Activated CD4-positive, alpha-beta T cell treated with anti-CD3 and anti-CD28 coated beads for 24 hours (primary cell): ENCODE measurements around the gene HKDC1.
"Not testable (repeated sequence)": the region's sequence is repeated elsewhere in the genome, so short reads cannot be mapped to it uniquely, and the experiment has no call there.

Source experiments
- DNase-seq, 2 donors: peaks; one replicate each; pipeline ENCODE4 v3.0.0-alpha.2; 2020; ENCODE audit warnings: low read depth in 2 of 2

HKDC1 gene

DNA sequence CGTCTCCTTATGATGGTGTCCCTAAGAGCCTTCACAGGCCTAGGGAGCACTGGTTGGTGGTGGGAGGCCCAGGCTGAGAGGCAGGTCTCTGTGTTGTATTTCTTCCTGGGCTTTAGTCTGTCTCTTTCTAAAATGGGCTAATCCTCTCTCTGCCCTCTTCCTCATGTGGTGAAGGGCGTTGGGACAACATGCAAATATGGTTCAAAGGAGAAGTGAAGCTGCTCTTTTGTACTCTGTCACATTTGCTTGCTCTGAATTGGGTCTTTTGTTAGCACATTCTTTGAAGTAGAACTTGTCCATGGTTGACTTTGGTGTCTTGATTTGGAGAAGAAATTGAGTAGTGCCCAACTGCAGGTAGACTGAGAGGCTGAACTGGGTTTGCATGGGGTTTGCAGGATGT, 59.0 kb downstream of the HKDC1 start:
- no peak for DNase-seq

DNA sequence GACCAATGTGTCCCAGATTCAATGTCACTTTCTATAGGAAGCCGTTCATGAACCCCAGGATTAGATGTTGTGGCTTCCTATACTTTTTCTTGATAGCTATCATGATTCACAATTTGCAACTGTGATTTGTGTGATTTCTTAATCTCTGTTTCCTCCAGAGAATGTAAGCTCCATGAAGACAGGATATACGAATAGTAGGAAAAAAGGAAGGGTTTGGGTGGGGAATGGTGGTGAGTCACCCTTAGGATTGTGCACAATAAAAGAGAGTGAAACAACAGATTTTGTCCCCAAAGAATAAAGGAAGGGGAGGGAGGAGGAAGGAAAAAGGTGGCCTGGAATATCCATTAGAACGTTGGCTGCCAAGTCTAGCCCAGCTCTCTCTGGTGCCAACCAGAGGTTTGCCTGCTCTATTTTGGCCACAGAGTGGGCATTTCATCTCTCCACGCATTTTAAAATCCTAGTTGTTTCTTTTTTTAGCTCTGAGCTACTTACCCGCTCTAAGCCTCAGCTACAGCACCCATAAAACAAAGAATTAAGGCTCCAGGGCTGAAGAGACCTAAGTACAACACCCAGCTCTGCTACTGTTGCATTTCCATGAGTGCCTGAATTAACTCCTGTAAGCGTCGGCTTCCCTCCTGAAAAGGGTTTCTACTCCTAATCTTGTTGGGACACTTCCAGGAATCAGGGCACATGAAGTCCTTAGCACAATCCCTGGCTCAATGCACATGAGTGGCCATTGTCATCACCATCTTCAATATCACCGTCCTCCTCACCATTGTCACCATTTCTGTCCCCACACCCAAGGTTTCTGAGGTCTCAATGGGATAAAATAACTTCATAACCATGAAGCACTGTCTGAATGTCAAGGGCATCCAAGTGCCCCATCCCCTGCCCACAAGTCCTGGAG, 61.6 kb downstream of the HKDC1 start:
- no peak for DNase-seq

DNA sequence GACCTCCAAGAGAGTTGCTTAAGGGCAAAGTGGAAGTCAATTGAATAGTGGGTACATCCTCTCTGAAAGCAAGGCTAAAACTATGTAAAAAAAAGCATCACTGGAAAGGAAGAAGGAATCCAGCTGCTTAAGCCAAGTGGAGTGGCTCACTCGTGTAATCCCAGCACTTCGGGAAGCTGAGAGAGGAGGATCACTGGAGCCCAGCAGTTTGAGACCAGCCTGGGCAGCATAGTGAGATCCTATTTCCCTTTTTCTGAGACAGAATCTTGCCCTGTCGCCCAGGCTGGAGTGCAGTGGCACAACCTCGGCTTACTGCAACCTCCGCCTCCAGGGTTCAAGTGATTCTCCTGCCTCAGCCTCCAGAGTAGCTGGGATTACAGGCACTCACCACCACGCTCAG, 64.3 kb downstream of the HKDC1 start:
- not testable (repeated sequence) for DNase-seq

DNA sequence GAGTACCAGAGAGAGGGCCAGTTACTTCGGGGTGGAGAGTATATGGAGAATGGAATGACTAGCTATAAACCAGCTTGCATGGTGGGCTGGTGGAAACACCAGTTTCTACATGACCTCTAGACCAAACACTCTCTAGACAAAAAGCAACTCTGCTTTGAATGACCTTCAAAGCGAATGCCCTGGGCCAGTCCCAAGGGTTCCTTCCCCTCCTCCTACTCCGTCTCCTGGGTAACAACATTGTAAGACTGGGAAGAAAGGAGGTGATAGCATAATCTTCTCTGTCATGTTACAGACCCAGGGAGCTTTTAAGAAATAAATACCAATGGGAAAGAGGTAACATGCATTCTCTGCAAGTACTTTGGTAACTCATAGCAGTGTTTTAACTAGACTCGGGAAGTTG, 65.6 kb downstream of the HKDC1 start:
- no peak for DNase-seq

DNA sequence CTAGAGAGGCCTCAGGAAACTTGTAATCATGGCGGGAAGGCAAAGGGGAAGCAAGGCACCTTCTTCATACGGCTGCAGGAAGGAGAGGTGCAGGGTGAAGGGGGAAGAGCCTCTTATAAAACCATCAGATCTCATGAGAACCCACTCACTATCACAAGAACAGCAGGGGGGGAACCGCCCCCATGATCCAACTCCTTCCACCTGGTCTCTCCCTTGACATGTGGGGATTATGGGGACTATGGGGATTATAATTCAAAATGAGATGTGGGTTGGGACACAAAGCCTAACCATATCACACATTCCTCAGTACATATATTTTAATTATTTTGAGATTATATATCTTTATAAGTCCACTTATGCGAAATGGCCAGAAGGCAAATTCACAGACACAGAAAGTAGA, 67.0 kb downstream of the HKDC1 start:
- DNase-seq, result no peak

DNA sequence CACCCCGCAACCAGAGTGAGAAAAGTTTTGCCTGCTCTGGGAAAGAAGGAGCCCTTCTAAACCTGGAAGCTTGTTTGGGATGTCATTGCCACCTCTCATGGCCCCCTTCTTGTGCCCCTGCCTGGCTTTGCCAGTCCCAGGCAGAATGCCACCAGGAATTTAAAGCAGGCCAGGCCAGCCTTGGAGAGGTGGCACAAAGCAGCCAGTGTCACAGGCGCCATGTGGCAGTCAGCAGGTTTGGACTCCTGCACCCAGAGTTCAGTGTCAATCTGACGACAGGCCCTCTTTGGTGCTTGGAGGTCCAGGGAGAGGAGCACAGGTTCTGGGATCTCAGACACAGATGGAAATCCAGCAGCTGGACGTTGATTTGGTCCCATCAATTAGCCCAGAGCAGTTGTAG, 70.9 kb downstream of the HKDC1 start:
- no peak for DNase-seq

DNA sequence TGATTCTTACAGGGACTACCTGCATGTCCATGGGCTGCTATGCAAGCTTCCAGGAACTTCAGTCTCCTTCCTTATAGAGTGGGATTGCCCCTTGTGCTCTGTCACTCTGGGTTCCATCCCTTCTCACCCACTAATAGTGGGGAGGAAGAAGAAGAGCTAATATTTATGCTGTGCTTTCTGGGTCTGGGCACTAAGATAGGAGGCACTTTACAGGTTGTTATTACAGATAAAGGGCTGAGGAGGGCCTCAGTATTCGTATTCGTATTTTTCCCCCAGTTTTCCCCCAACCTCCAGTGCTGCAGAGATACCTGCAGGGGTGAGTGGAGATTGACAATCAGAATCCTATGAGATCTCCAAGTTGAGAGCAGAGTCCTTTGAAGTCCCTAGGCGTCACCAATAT, 72.3 kb downstream of the HKDC1 start:
- DNase-seq, result no peak

DNA sequence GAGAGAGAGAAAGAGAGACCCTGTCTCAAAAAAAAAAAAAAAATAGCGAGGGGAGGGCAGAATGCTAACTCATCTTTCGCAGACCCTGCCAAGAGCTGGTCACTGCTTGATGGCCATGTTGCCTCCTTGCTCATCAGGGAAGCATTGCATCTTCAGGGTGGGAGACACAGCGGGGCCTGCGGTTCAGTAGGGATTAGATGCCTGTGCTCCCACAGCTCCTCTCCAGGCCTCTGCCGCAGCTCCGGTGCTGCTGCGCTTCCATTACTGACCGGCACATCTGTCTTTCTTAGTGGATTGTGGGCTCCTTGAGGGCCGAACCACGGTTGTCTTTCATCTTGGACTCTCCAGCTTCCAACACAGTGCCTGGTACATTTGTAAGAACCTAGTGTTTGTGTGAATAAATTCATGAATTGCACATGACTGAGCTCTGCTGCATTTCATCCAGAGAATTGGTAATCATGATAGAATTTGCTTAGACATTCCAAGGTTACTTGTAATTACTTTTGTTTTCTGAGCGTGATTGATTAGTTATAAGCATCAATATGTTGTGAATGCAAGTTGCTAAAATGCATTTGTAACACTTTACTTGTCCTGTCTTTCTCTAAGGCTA, 75.0 kb downstream of the HKDC1 start:
- DNase-seq, result no peak

DNA sequence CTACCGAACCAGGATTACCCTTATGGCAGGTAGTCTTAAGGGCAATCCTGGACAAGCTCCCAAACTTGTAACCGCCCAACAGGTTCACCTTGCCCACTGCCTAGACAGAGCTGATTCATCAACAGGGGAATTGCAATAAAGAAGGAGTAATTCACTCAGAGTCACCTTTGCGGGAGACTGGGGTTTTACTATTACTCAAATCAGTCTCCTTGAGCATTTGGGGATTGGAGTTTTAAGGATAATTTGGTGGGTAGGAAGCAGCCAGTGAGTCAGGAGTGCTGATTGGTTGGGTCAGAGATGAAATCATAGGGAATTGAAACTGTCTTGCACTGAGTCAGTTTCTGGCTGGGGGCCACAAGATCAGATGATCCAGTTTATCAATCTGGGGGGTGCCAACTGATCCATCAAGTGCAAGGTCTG, 83.5 kb downstream of the HKDC1 start:
- DNase-seq, result no peak

DNA sequence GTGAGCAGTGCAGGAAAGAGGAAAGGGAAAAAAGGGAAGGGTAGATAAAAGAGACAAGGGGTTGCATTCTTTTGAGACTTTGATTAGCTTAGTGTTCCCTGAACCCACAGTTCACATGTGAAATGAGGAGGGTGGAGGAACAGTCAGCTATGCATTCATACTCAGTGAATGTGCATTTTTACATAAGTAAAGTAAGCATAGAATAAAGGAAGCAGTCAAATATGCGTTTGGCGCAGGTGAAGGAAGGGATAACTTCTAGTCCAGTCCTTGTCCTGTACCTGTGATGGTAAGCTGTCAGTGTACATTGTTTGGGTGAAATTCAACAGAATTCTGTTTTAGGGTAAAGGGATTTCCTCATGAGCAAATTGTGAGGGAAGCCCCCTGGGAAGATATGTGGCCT, 86.3 kb downstream of the HKDC1 start:
- DNase-seq, result no peak

DNA sequence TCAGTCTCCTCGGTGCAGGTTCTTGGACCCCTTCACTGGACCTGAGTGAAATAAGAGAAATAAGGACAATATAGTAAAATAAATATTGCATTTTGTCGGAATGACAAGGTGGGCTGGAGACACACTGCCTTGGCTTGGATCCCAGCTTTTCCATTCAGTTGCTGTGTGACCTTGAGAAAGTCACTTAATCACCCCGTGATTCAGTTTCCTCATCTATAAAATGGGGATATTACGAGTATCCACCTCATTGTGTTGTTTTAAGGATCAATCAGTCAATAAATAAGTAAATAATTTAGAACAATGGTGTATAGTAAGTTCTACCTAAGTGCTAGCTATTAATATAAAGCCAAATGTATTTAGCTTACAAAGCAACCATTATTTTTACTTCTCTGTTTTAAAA, 87.3 kb downstream of the HKDC1 start:
- DNase-seq, result no peak

DNA sequence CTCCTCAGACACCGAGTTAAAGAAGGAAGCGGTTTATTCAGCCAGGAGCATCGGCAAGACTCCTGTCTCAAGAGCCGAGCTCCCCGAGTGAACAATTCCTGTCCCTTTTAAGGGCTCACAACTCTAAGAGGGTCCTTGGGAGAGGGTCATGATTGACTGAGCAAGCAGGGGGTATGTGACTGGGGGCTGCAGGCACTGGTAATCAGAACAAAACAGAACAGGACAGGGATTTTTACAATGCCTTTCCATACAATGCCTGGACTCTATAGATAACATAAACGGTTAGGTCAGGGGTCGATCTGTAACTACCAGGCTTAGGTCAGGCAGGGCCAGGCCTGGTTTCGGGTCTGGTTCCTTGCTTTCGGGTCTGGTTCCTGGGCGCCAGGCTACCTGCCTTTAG, 88.2 kb downstream of the HKDC1 start:
- not testable (repeated sequence) for DNase-seq

DNA sequence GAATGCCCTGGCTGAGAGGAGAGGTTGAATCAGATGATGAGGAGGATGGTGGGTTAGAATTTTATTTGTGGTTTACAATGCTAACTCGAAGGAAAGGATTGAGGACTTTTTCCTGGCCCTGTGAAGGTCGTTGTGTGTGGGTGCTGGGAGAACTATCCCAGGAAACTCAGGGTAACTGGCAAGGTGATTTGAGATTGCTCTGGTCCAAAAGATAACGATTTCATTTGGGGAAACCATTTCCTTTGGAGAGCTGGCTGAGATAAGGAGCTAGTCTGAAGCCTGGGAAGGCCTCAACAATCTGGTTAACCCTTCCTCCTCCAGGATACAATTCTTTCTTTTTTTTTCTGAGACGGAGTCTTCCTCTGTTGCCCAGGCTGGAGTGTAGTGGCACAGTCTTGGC, 91.2 kb downstream of the HKDC1 start:
- DNase-seq, result no peak

DNA sequence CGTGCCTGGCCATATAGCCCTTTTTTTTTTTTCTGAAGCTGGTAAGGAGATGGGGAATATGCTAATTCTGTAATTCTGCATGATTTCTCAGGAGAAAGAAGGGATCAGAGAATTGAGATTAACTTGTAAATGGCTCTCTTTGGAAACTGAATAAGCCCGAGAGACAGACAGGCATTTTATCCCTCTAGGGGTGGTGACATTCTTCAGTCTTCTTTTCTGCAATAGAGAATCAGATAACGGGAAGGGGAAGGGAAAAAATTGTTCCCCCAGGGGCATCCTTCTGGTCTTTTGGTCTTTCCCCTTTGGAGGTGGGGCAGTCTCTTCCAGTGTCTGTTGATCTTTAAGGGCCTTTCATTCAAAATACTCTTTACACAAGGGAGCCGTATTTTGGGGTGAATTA, 92.4 kb downstream of the HKDC1 start:
- no peak for DNase-seq

DNA sequence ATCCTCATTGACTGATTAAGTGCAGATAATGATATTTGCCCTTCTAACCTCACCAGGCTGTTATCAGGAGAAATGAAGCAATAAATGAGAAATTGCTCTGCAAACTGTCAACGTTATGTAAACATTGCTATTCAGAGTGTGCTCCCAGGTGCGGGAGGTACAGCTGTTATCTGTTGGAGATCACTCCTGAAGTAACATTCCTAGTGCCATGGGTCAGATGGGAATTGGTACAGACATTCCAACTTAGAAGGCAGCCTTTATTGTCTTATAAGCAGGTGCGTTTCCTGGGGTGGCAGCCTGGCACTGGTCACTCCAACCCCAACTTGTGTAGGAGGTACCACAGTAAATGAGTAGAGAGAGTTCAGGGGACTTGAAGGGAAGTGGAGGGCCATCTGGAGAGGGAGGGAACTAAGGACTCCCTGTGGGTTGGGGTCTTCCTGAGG, 95.0 kb downstream of the HKDC1 start:
- DNase-seq, result no peak

DNA sequence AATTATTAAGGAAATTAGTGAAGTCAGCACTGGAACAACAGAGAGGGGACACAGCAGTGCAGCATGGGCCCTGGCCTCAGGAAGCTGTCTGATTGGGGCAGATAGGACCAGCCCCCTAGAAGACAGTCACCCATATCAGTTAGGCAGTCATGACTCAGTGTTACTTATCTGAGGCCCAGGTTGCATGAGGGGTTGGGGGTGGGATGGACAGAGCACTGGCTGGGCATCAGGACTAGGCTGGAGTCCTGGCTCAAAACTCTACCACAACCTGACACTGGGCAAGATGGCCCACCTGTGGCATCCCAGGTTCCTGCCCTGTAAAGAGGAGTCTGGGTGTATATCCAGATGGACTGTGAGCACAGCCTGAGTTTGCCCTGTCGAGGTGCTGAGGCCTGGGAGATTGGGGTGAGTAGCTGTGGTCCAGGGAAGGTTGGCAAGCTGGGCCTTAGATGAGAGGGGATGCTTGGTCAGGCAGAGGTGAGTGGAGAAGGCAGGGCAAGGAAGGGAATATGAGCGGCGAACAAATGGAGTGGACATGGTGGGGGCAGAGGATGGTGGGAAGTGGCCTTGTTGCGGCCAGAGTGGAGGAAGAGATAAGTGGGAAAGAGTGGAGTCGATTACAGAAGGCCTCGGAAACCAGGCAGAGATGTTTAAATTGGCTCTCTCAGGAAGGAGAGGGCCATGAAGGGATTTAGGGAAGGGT, 95.6 kb downstream of the HKDC1 start:
- DNase-seq, result no peak

DNA sequence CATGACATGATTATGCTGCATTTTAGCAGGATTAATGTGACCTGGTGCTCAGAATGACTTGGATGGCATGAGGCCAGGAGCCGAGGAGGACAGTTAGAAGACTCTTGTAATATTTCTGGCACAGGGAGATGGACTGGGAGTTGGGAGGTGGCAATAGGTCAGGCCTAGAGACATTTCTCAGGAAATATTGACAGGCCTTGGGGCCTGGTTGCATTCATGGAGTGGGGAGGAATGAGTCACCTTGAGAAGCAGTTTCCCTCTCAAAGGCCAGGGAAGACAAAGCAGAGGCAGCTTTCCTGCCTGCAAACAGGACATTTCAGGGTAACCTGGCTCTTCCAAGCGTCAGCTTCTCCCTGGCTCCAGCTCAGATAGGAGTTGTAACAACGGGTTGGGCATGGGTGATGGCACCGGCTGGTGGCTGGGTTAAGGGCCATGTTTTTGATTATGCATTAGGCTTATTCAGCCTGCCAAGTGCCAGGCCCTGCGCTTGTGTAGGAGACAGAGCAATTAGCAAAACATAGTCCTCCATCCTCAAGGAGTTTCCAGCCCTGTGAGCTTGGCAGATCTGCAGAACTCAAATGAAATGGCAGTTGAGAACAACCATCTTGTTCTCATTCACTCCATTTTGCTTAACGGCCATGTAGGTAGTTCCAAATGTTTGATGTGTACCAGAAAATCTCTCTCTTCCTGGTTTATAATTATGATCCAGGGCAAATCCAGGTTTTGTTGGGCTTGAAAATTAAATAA, 96.4 kb downstream of the HKDC1 start:
- DNase-seq, result no peak
